Effector memory CD8-positive, alpha-beta T cell (primary cell): ENCODE measurements around the gene LACTBL1.

Source experiments
- ATAC-seq: fragments of 150-1000 bp; cut with Tn5 transposase; replicated peaks from 2 replicates; pipeline ENCODE4 v1.10.0; 2021; ENCODE audit warnings: mild to moderate bottlenecking, moderate library complexity
- DNase-seq, 3 experiments: peaks; one replicate each; pipeline ENCODE4 v3.0.0; 2021
- H3K27ac Mint-ChIP-seq, 2 donors: one replicate each; pipeline ENCODE4 v1.8.0; 2022; ENCODE audit warnings: mild to moderate bottlenecking in 2 of 2, mixed read lengths in 2 of 2, moderate library complexity in 2 of 2
- H3K27me3 Mint-ChIP-seq, 2 donors: one replicate each; pipeline ENCODE4 v1.8.0; 2022; ENCODE audit warnings: mixed read lengths in 2 of 2
- H3K36me3 Mint-ChIP-seq: one replicate; pipeline ENCODE4 v1.8.0; 2022; ENCODE audit warnings: mild to moderate bottlenecking, moderate library complexity, mixed read lengths; ENCODE audit not compliant: insufficient read depth
- H3K4me1 Mint-ChIP-seq, 2 donors: one replicate each; pipeline ENCODE4 v1.8.0; 2022; ENCODE audit warnings: low read depth in 2 of 2, mixed read lengths in 2 of 2
- H3K4me3 Mint-ChIP-seq, 2 donors: one replicate each; pipeline ENCODE4 v1.8.0; 2022; ENCODE audit warnings: mild to moderate bottlenecking in 2 of 2, mixed read lengths in 2 of 2, moderate library complexity in 2 of 2
- H3K9me3 Mint-ChIP-seq, 2 donors: one replicate each; pipeline ENCODE4 v1.8.0; 2022; ENCODE audit warnings: mixed read lengths in 2 of 2

LACTBL1 gene

GRCh38 chr1:22908880-22909426 lies 63.7 kb downstream of the LACTBL1 start:
- Mint-ChIP-seq H3K4me1 (no peaks in the 10 kb centered on the region), H3K27me3 (peaks cover 0 to 11% of the 10 kb centered on the region in 2 donors), H3K27ac (no peak overlapping the region), H3K9me3 (no peaks in the 10 kb centered on the region), H3K4me3 (no peak overlapping the region), H3K36me3 (no peaks in the 10 kb centered on the region)
- ATAC-seq (no peak), DNase-seq (no peak)

- no peak for DNase-seq
- no peaks in the 10 kb centered on the region for H3K9me3 Mint-ChIP-seq
- no peaks in the 10 kb centered on the region for H3K36me3 Mint-ChIP-seq
- H3K27ac Mint-ChIP-seq, result no peak overlapping the region
- H3K4me1 Mint-ChIP-seq, result no peaks in the 10 kb centered on the region
- no peak for ATAC-seq
- peaks cover 7 to 12% of the 10 kb centered on the region in 2 donors for H3K27me3 Mint-ChIP-seq
- H3K4me3 Mint-ChIP-seq, result no peak overlapping the region
These were observed 65.1 kb downstream of the LACTBL1 start for GRCh38 chr1:22907528-22907927.

- Mint-ChIP-seq H3K4me3 (no peak overlapping the region), H3K27me3 (peaks cover 11 to 17% of the 10 kb centered on the region in 2 donors), H3K27ac (no peak overlapping the region), H3K9me3 (no peaks in the 10 kb centered on the region), H3K4me1 (no peaks in the 10 kb centered on the region), H3K36me3 (no peaks in the 10 kb centered on the region)
- no peak for ATAC-seq
- DNase-seq, result no peak
These were observed 65.7 kb downstream of the LACTBL1 start for GRCh38 chr1:22906968-22907367.

GRCh38 chr1:22903113-22903512 lies 69.6 kb downstream of the LACTBL1 start:
- ATAC-seq, result no peak
- Mint-ChIP-seq H3K27me3 (peaks cover 19 to 35% of the 10 kb centered on the region in 2 donors), H3K4me1 (no peaks in the 10 kb centered on the region), H3K9me3 (no peaks in the 10 kb centered on the region), H3K4me3 (no peak overlapping the region), H3K36me3 (no peaks in the 10 kb centered on the region), H3K27ac (no peak overlapping the region)
- DNase-seq, result no peak
